ENCODE data around the gene MRPL47. TPM values are rescaled to one million over a fixed set of nuclear protein-coding genes. Genes with fewer than 3 reads are reported as not detected.

The MRPL47 gene
- total and polyA plus RNA-seq, 2 experiments from 2014 or later: 46.7 to 229 TPM

- TF ChIP-seq ZNF462 (CRISPR knock-in tag; IDR thresholded peaks at IDR 0.05) (no peak), CTCF (conservative IDR thresholded peaks at IDR 0.05; ENCODE audit: low read depth in 2 of 2) (peak in 1 of 2 experiments; percentile 21; a peak in 1 of 4 replicates)
Observed at GRCh38 chr3:179652447-179653095, 48.1 kb upstream of the MRPL47 start, which contains the start of gene USP13 (continued).

- Histone ChIP-seq H3K9me2 (ENCODE audit: insufficient read depth) (no peaks in the 10 kb centered on the region), H3K4me3 (peak overlapping the region; percentile 95), H3K27ac (ENCODE audit: low read depth) (no peak overlapping the region), H3K27me3 (ENCODE audit: insufficient read depth) (peaks cover 13% of the 10 kb centered on the region), H3K36me3 (ENCODE audit: insufficient read depth) (no peaks in the 10 kb centered on the region), H3K4me2 (peak overlapping the region; percentile 64), H3F3A (replicated peaks; ENCODE audit: low read depth) (no peaks in the 10 kb centered on the region; the same call in 1 of the 2 replicates), H3K4me1 (ENCODE audit: insufficient read depth) (peaks cover 15% of the 10 kb centered on the region), H3K79me2 (replicated peaks; ENCODE audit: insufficient read depth) (peaks cover 33% of the 10 kb centered on the region), H2AFZ (peak overlapping the region; percentile 83; the same call in 1 of the 2 replicates), H4K20me1 (replicated peaks; ENCODE audit: insufficient read depth) (peaks cover 13% of the 10 kb centered on the region)
- no peak for DNase-seq (ENCODE audit: low spot score)
- H3K36me3 Mint-ChIP-seq (ENCODE audit: low read depth): peaks cover 4% of the 10 kb centered on the region
- ATAC-seq: no peak
- peaks cover 16% of the 10 kb centered on the region for H3K27me3 Mint-ChIP-seq (ENCODE audit: insufficient read depth, low read depth, poor library complexity)
- peaks cover 5% of the 10 kb centered on the region; the same call in 1 of the 3 replicates for H3K9me3 Mint-ChIP-seq
- peak overlapping the region; percentile 94 for H3K4me3 Mint-ChIP-seq
- H3K4me1 Mint-ChIP-seq: peaks cover 22% of the 10 kb centered on the region
- H3K27ac Mint-ChIP-seq: peak overlapping the region; percentile 89
- TF ChIP-seq STAT1 (IDR thresholded peaks at IDR 0.05; ENCODE audit: unreplicated experiment) (no peak), ZNF331 (CRISPR knock-in tag; IDR thresholded peaks at IDR 0.05; ENCODE audit: low read depth) (no peak), REST (IDR thresholded peaks at IDR 0.05; ENCODE audit: unreplicated experiment) (no peak), CREB1 (CRISPR knock-in tag; IDR thresholded peaks at IDR 0.05; ENCODE audit: low read depth) (no peak), EZH2phosphoT487 (IDR thresholded peaks at IDR 0.05; ENCODE audit: unreplicated experiment) (no peak), JUNB (IDR thresholded peaks at IDR 0.05; ENCODE audit: unreplicated experiment) (no peak), EZH2 (IDR thresholded peaks at IDR 0.05; ENCODE audit: low read depth, unreplicated experiment) (no peak)
Observed at GRCh38 chr3:179651687-179652446, 47.4 kb upstream of the MRPL47 start.

Measured in GM23338 (cell line).